ENCODE data around the gene RGSL1.

Gene RGSL1

DNA sequence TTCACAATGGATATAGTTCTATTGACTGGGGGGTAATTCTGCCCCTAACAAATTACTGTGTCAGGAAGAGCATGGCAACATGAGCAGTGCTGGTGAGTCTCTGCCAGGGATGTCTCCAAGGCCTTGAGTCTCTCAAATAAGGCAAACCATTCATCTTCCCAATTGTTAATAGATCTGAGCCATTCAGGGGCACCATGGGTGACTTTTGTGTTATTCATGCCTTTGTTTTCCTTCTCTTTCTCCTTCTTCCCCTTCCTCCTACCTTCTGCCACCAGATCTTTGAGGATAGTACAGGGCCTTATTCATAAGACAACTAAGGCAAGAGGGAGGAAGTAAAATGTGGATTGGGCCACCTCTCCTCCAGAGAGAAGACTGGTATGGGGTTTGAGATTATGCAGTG is at the start of gene RGSL1:
RGSL1 (plus strand) TSS at position 60 of the 400 bp plus-strand sequence; CDS start at position 80, 20 bp downstream.
- no peak for DNase-seq (ENCODE audit: low read depth)

DNA sequence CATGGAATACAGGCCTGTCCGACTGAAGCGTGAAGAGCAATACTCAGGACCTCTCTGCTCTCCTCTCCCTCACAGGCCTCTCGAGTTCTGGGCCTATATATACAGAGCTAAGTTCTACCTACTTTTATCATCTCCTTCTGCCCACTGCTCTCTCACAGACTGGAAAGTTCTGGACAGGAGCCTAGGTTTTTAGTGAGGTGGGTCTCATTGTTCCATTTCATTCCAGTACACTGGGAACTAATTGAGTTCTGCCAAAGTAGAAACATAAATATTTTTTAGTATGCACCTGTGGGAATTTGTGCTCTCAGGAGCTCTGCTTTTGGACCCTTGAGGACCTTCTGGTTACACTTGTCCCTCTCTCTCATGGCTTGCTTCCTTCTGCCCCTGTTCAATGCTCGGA is 49.4 kb upstream of the RGSL1 start, which contains the start of gene TEDDM1:
TEDDM1 (minus strand) TSS at position 101 of the 400 bp plus-strand sequence. CDS start 182 bp downstream, outside the sequence.
- no peak for DNase-seq (ENCODE audit: low read depth)

DNA sequence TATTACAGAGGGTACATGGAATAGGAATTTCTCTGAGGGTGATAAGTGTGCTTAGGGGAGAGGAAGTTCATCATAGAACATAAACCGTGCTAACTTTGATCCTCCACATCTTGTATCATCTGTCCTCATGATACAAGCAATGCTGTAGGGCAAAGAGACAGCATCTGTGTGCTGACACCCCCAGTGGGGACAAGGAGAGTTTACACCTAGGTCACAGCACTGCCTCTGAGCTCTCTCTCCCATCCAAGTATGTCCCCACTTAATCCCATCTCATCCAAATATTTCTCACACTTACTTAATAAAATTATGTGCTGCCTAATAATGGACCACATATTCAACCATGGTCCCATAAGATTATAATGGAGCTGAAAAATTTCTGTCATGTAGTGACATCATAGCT is 45.2 kb upstream of the RGSL1 start:
- no peak for DNase-seq (ENCODE audit: low read depth)

DNA sequence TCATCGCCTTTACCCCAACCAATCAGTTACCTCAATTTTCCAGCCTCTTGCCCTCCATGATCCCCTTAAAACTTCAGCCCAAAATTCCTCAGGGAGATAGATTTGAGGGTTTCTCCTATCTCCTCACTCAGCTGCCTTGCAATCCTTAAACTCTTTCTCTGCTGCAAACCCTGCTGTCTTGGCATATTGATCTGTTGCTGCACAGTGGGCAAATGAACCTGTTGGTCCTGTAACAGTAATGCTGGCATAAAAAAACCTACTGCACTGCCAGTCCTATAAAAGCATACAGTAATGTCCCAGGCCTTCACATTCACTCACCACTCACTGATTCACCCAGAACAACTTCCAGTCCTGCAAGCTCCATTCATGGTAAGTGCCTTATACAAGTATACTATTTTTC is 44.4 kb upstream of the RGSL1 start:
- DNase-seq (ENCODE audit: low read depth) = no peak

DNA sequence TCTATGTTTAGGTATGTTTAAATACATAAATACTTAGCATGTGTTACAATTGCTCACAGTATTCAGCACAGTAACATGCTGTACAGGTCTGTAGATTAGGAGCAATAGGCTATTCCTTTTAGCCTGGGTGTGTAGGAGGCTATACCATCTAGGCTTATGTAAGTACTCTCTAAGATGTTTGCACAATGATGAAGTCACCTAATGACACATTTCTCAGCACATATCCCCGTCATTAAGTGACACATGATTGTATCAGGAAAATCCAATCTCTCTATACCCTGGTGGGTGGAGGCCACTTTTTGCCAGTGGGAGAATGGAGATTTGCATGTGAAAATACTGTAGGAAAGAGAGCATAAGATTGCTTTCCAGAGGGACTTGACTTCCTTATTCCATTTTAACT is 43.9 kb upstream of the RGSL1 start:
- DNase-seq (ENCODE audit: low read depth) = no peak

DNA sequence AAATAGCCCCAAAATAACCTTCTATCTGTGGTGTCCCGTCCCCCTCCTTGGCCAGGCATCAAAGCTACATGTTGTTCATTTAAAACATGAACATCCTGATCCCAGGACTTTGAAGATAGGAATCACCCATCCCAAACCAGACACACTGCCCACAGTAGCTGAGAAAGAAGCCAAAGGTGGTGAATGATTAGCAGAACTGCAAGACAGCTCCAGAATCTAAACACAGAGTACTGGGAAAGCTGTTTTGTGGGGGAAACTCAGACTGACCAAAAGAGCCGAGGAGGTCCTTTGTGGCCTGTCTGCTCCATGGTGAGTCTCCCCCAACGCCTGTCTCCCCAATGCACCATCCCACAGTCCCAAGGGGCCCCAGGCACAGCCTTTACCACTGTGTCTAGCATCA is 42.2 kb upstream of the RGSL1 start:
- DNase-seq (ENCODE audit: low read depth) = no peak

DNA sequence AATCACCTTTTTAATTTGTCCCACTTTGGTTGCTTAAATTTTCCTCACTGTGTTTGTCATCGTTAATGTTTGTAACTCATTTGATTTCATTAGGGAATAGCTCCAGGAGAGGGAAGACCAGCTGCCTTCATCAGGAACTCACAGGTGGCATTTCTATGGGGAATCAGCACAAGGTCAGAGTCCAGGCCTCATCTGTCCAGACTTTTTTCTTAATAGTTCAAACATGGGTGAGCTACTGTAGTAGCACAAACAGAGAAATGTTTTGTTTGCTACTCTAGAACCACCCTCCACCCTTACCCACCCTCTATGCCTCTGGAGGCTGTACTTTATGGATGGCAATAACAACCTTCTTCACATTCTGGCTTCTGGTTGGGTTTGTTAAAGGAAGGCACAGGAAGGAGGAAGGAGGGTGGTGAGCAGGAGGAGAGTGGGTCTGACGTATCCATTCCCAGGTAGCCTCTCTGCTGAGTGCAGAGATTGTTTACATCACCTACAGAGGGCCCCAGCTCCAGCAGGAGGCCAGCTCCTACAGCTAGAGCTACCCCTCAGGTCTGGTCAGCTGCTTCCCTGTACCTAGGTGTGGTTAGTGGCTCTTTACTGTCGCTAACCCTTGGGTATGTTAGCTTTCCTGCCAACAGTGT is 41.4 kb upstream of the RGSL1 start:
- no peak for DNase-seq (ENCODE audit: low read depth)

DNA sequence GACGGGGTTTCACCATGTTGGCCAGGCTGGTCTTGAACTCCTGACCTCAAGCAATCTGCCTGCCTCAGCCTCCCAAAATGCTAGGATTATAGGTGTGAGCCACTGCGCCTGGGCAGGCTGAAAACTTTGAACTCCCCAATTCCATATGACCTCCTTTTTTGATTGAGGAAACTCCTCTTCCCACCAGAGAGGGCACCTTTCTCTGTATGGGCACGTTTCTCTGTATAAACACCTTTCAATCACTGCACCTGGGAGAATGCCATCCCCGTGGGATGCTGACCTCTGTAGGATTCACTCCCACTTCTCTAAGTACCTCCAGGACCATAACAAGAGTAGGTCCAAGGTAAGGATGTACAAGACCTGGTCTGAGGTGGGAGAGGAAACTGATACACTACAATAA is 39.8 kb upstream of the RGSL1 start:
- no peak for DNase-seq (ENCODE audit: low read depth)

DNA sequence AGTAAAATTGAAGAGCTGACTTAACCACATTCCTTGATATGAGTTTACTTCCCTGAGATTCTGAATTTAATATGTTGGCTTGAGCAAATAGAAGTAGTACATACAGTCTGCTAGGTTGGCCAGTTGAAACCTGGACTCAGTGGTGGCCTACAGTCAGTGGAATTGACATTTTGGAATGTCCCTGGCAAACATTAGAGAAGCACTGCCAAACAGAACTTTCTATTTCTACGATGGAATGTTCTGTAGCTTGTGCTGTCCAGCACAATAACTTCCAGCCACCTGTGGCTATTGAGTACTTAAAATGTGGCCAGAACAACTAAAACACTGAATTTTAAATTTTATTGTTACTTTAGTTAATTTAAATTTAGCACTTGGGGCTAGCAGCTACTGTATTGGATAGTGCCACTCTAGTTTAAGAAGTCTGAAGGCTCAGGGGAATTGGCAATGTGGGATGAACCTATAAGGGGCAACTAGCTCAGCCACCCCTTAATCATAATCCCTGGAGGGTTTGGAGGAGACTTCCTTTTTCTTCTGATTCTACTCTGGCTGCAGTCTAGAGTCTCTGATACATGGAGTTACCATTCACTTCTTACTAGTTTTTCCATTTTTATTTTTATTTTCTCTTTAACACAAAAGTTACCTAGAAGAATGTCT is 39.2 kb upstream of the RGSL1 start:
- no peak for DNase-seq (ENCODE audit: low read depth)

DNA sequence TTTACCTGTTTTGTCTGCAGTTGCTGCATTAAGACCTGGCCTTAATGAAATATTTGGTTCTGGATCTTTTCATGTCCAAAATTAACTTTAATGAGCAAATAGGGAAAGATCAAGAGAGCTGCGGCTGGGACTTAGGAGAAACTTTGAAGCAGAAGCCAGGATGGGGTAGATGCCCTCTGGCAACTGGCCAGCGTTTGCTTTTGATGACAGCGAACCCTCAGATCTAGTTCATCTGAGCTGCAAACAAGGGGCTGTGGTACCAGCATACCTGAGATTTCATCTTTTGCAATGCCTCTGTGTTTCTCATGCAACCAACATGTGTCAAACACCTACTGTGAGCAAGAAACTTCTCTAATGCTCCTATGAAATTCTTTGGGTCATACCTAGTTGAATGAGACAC is 36.5 kb upstream of the RGSL1 start:
- no peak for DNase-seq (ENCODE audit: low read depth)

DNA sequence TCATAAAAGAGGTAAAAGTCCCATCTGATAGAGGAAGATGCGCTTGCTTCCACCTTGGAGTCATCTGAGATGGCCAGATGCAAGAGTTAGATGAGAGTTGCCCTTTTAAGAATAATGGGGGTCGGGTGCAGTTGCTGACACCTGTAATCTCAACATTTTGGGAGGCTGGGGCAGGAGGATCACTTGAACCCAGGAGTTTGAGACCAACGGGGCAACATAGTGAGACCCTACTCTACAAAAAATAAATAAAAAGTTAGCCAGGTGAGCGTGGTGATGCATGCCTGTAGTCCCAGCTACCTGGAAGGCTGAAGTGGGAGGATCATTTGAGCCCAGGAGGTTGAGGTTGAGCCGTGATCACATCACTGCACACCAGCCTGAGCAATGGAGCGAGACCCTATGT is 36.0 kb upstream of the RGSL1 start:
- no peak for DNase-seq (ENCODE audit: low read depth)

DNA sequence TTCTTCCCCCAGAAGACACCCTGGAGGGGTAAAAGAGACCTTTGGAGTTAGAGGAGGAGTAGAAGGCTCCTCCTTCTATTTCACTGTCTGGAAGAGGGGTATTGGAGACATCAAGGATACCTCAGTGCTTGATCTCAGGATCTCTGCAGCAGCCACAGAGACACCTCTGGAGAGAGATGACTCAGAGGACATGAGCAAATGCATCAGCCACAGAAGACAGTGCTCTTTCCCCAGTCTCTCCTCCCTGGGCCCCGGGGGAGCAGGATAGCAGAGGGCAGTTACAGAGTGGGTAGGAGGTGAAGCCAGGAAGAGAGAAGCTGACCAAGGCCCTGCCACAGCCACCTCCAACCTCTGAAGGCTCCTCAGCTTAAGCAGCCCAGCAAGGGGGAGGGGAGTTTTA is 34.2 kb upstream of the RGSL1 start:
- DNase-seq (ENCODE audit: low read depth) = no peak

DNA sequence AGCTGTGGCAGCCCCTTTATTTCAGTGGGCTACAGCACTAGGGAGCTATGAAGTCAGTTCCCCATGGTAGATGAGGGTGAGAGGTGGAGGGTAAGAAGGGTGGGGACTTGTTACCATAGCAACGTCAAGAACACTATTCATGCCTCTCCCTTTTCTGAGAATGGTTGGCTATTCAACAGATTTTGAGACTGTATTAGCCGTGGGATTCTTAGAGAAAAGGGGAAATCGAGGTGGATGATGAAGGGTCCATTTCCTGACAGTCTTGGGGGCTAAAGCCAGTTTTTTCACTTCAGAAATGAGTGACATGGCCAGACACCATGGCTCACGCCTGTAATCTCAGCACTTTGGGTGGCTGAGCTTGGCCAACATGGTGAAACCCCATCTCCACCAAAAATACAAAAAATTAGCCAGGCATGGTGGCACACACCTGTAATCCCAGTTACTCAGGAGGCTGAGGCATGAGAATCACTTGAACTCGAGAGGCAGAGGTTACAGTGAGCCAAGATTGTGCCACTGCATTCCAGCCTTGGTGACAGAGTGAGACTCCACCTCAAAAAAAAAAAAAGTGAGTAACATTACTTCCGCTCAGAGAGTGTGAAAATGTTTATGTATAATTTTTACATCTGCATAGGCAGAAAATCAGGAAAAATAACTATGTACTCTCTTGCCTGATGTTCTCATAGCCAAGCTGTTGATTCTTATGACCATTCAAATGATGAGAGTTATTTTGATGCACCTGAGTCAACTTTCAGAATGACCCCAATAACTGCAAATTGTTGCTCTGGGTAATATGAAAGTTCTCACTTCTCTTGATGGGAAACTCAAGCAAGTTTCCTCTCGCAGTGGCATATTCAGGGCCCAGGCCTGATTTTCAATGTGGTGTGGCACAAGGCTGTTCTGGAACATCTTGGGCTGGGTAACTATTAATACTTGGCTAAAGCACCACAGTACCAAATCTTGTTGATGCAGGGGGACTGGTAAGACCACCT is 23.2 kb upstream of the RGSL1 start:
- DNase-seq (ENCODE audit: low read depth) = no peak

DNA sequence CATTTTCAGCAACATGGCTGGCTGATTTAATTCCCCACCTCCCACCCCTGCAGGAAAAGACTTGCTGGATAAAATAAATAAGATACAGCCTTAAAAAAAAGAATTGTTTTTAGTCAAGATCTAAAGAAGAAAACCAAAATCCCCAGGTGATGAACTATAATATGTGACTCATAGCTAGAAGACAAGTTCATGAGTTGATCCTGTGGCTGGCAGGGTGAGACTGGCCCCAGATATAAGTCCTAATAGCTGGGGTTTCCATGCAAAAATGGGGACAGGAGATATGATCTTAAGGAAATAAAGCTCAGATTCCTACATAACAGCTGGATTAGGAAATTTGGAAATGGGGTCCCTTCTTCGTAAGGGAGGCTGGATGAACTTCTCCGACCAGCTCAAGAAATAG is 21.9 kb upstream of the RGSL1 start:
- DNase-seq (ENCODE audit: low read depth) = no peak

DNA sequence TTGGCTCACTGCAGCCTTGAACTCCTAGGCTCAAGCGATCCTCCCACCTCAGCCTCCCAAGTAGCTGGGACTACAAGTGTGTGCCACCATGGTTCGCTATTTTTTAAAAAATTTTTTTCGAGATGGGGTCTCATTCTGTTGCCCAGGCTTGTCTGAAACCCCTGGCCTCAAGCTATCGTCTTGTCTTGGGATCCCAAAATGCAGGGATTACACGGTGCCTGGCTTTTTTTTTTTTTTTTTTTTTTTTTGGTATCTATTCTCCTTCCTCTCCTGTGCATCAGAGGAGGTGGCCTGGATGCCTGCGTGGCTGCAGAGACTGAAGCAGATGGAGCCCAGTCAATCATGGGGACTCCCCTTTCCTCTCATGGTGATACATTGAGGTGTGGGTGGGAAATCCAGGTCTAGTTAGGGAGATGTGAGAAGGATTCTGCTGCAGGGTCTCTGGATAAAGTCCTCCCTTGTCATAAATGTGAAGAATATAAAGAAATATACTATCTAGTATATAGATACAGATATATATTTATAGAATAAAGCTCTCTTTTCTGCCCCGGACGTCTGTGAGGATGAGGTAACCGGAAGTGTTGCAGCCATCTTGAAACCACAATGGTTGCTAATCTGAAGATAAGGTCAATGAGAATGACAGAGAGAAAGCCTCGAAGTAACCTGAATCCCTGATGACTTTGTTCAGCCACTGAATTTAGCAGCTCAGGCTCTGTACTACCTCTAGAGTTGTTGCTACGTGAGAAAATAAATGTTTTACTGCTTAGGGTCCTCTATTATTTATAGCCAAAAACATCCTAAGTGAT is 19.5 kb upstream of the RGSL1 start:
- peak; percentile 13 for DNase-seq (ENCODE audit: low read depth)

DNA sequence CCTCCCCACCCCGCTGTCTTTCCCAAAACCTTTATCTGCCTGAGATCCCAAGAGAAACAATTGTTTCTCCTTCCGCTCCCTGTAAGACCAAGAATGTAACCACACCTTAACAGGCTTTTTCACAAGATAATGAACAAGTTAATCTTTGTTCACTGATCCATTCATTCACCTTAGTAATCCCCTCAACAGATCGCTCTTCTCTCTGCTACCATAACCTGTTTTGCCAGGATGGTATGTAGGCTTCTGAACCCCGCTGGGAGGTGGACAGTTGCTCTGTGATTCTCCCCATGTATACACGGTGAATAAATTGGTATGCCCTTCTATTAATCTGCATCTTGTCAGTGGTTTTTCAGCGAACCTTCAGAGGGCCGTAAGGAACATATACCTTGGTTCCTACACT is 18.7 kb upstream of the RGSL1 start:
- DNase-seq (ENCODE audit: low read depth) = no peak

DNA sequence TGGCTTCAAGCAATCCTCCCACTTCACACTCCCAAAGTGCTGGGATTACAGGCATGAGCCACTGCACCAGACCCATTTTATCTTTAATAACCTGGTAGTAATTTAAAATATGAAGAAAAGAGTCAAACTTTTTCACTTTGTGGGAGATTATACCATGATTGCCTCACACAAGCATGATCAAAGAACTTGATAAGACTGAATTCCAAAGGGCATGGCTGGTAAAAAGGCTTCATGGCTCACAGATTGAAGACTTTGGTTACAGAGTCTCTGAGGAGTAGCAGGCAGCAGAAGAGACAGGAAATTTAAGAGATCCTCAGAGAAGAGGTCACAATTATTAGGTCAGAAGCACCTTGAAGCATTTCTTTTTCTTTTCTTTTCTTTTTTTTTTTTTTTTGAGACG is 16.4 kb upstream of the RGSL1 start:
- DNase-seq (ENCODE audit: low read depth) = no peak

DNA sequence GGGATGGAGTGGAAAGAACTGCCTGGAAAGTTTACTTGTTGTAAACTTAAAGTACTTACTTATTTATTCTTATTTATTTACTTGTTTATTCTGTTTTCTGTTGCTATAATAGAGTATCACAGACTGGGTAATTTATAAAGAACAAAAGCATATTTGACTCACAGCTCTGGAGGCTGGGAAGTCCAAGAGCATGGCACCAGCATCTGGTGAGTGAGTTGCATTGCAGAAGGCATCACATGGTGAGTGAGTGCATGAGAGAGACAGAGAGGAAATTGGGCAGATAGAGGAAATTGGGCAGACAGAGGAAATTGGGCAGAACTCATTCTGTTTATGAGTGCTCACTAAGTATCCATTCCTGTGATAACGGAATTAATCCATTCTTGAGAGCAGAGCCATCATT is 11.6 kb upstream of the RGSL1 start:
- no peak for DNase-seq (ENCODE audit: low read depth)

DNA sequence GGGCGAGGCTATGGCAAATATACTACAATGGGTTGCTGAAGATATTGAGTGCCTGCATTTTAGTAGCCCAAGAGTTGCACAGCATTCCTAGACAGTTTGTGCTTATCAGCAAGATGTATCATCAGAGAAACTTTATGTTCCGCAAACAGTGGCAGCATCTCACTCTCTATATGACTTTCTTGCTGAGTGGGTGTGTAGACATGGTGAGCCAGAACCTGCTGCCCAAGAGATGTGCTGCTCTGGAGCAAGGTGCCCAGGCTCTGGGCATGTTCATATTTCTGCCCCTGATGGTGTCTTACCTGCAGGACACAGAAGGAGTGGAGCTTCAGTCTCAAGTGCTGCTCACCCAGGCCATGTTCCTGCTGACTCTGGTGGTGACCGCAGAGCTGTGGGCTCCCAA is 8.2 kb upstream of the RGSL1 start:
- no peak for DNase-seq (ENCODE audit: low read depth)

DNA sequence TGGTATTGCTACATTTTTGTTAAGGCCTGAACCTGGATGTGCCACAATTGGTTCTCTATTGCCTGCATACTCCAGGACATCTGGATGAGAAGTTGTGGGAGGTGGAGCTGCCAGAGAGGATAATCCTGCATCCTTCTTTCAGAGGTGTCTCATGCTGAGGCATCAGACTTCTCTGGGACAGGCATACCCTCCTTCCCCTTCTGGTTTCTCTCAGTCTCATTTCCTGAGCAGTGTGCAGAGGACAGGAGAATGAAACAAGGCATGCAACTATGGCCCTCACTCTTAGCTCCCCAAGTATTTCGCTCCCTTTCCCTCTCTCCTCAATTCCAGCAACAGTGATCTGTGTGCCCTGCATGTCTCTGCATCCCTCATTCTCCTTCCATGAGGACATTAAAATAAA is 7.6 kb upstream of the RGSL1 start:
- DNase-seq (ENCODE audit: low read depth) = no peak

DNA sequence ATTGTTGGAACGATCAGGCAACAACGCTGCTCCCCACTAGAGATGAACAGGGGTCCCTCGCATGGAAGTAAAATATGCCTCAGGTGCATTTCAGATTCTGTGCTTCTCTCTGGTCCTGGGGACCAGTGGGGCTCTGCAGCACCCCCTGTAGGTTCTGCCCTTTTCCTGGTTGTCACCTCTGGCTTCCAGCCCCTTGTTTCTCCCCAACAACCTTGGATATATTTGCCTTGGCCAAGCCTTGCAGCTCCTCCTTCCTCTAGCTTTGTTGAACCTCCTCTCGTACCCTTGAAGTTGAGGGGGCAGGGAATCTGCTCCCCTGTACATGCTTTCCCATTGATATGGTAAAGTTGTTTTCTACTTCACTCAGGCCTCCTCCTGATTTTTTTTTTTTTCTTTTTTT is 5.4 kb upstream of the RGSL1 start:
- DNase-seq (ENCODE audit: low read depth) = no peak

Data from HS-5 (cell line).